COLO829 (cell line): ENCODE measurements around the gene FKBP14.
"Not testable (repeated sequence)": the region's sequence is repeated elsewhere in the genome, so short reads cannot be mapped to it uniquely, and the experiment has no call there.

Source experiments
- DNase-seq: peaks from one replicate; pipeline ENCODE4 v3.0.0; 2012; ENCODE audit warnings: low spot score

FKBP14 gene, protein sequence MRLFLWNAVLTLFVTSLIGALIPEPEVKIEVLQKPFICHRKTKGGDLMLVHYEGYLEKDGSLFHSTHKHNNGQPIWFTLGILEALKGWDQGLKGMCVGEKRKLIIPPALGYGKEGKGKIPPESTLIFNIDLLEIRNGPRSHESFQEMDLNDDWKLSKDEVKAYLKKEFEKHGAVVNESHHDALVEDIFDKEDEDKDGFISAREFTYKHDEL

DNA sequence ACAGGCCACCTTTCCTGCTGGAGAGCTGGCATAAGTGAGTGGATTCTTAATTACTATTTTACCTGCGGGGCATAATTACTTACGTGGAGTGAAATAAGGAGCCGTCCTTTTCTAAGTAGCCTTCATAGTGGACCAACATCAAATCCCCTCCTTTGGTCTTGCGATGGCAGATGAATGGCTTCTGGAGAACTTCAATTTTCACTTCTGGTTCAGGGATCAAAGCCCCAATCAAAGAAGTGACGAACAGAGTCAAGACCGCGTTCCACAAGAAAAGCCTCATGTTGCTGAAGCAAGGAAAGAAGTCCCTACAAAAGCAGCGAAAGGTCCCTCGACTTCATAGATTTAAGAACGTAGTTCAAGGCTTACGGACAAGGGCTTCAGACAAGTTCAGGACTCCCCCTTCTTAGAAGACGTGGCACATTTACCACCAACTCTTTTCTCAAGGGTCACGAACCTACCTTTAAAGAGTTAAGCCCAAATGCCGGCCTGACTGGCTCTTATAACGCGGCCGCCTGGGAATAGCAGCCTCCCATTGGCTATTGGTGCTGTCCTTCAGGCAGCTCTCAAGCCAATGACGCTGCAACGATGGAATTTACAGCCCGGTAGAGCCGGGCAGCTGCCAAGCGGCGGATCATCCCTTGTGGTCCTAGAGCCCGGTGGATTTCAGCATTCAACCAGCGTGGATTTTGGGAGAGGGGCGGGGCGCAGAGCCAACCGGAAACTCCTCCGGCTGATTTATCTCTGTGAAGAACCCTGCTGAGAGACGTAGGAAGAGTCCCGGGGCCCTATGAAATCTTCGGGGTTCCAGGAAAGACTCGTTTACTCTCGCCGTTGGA lies at the start of gene FKBP14:
TSS of gene FKBP14 (minus strand) at position 474 of the 836 bp plus-strand sequence. CDS start at position 280, 194 bp downstream.
- peak; percentile 99 for DNase-seq

DNA sequence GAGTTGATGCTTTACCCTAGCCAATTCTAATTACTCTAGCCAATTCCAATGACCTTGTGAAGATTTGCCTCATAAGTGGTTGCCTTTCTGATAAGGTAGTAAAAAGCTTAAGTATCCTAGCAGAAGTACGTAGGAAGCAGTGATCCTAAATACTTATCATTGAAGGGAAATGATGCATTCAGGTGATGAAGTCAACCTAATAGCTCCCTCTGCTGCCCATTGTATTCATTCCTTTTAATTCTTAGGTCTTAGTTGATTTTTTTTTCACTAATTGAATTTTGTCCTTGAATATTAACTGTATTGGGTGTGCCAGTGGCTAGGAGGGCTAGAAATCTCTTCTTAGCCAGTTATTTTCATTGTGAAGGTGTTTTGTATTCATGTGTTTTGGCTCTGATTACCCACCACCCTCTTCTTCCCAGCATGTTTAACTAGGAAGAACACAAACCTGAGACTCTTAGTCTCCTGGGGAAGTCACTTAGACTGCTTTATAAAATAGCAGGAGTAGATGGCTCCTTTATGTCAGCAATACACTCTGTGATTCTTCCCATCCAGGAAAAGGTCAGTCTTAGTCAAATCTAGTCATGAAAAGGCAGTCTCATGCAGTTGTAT lies 48.0 kb upstream of the FKBP14 start:
- DNase-seq: peak; percentile 15

DNA sequence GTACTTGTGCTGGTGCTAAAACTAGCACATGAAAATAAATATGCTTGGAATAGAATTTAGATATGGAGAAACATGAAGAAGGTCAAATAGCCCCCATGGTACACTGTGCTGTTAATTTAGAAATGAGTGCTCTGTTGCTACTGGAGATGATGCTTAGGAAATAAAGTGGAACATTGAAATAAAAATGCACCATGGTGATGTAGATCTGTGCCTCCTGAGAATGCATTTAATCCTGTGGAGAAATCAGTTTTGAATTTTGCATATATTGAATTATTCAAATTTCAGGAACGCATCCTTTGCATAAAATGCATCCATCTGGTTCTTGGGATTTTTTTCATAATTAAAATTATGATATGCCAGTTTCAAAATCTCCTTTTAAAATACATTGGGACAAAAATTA lies 46.2 kb upstream of the FKBP14 start:
- no peak for DNase-seq

DNA sequence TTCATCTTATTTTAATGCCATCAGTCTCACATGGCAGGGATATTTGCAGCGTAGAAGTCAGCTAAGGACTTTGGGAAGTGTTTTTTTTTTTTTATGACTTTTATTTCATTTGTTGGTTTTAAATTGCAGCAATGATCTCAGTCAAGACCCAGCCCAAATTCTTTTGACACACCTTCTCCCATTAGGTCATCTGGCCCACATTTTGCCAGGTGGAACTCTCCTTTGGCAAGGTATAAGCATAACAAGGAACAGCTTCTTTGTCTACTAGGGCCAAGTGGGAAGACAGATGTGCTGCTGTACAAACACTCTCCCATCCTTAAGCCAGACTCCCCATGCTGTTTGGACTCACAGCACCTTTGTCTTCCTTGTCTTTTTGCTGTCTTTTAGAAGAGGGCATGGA lies 43.5 kb upstream of the FKBP14 start:
- DNase-seq: no peak

DNA sequence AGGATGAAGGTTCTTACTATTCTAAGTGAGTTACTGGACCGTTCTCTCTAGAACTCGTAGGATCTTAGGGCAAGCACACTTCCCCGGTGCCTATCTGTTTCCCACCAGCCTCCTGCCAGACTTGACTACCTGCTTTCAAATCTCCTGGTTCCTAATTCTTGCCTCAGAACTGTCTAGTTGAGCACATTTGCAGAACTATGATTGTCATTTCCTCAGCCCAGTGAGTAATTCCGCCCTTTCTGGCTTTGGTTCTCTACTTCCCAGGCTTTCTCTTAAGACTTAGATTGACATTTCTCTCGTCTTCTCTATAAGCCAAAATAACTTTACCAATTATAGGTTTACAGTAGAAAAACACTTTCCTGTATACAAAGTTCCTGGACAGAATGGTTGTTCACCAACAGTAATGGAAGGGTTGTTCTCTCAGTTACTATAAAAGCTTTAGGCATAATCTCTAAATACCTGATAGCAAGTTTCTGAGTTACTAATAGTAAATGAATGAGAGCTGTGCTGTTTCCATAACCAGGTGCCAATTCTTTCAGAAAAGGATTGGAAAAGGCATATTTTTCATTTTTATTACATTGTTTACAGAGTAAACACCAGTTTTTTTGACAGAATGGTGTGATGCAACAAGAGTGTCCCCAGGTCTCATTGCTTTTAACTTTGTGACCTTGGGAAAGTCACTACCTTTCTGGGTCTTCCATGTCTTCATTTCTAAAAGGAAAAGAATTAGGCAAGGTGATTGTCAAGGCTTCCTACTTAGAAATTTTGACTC lies 42.8 kb upstream of the FKBP14 start:
- no peak for DNase-seq

DNA sequence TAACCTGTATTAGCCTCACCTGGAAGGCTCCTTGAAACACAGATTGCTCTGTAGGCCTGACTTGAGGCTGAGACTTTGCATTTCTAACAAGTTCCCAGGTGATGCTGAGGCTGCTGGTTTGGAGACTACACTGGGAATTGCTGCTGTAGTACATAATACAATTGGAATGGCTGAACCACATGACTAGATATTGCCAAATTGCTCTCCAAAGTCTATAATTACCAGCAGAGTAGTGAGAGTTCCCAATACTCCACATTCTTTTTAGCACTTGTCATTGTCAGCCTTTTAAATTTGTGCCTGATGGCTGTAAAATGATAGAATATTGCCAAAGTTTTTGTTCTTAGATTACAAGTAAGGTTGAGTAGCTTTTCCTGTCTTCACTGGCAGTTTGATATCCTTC lies 41.6 kb upstream of the FKBP14 start:
- DNase-seq: no peak

DNA sequence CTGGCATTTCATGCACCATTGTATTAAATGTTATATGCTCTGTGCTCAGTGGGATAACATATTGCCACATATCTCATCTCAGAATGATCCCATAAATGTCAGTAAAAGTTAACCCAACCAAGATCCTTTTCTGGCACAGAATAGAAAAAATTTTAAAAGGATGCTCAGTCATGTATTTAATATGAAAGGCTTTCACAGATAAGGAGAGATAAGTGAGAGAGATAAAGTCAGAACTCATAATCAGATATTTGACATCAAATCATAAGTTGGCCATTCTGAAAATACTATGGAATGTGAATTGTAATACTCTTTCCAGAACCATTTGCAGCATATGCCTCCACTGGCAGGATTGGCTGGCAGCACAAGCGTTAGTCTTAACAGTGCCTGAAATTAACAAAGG lies 40.2 kb upstream of the FKBP14 start:
- no peak for DNase-seq

DNA sequence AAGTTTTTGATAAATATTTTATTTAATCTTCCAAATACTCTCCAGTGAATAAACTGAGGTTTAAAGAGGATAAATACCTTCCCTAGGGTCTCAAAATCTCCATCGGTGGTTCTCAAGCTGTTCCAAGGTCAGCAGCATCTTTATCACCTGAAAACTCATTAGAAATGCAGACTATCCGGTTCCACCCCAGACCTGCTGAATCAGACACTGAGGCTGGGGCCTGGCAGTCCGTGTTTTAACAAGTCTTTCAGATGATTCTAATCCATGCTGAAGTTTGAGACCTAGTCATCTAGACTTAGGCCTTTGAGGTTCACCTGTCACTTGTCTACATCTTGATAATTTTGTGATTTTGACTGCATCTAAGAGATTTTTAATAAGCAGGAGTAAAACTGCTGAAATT lies 39.2 kb upstream of the FKBP14 start:
- DNase-seq: no peak

DNA sequence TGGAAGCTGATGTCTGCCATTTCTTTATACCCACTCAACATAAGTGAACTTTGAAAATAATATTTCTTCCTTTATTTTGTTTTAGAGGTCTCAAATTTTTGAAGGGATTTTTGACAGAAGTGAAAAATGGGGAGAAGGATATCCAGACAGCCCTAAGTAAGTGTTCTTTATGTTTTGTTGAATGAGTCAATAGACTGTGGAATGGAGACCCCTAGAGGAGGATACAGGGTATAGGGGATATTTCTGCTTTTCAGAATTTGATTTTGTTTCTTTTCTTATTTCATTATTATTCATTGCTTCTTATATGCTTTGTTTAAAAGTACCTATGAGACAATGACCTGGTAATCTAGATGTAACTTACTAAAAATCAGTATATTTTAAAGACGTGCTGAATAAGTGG lies 36.1 kb upstream of the FKBP14 start:
- DNase-seq: peak; percentile 64

DNA sequence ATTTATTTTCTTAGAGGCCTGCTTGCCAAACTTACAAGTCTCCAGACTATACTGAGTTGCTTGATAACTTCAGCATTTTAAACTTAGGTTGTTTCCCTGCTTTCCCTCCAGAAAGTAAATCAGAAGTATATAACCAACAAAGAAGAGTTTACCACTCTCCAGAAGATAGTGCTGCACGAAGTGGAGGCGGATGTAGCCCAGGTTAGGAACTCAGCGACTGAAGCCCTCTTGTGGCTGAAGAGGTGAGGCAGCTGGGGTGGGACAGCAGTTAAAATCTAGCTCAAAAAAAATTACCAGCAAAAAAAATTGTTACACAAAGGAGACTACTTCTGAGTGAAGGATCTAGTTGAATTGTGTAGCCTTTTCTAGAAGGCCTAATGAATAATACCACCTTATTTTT lies 35.3 kb upstream of the FKBP14 start:
- not testable (repeated sequence) for DNase-seq

DNA sequence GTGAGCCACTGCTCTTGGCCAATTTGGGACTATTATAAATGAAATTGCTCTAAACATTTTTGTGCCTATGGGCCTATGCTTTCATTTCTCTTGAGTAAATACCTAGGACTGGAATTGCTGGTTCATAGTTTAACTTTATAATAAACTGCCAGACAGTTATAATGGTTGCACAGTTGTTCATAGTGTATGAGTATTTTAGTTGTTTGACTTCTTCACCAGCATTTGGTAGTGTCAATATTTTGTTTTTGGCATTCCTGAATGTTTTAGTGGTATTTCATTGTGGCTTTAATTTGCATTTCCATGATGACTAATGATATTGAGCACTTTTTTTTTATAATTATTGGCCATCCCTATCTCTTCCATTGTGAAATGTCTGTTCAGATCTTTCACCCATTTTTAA lies 31.2 kb upstream of the FKBP14 start:
- DNase-seq: no peak

DNA sequence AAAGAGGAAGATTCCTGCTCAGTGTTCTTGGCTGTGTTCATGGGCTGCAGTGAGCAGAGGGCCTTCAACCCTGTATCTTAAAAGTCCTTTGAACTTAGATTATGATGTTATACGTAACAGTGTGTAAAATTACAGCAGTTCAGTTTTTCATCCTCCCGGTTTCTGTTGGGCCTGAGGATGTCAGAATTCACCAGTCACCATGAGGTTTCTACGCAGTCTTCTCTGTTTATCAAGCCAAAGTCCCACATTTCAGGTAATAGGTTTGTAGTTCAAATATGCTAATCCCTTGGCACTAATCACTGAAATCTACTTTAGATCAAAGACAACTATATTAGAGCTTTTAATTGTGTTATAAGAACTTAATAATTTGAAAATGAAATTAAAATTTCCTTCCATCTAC lies 26.6 kb upstream of the FKBP14 start:
- DNase-seq: no peak

DNA sequence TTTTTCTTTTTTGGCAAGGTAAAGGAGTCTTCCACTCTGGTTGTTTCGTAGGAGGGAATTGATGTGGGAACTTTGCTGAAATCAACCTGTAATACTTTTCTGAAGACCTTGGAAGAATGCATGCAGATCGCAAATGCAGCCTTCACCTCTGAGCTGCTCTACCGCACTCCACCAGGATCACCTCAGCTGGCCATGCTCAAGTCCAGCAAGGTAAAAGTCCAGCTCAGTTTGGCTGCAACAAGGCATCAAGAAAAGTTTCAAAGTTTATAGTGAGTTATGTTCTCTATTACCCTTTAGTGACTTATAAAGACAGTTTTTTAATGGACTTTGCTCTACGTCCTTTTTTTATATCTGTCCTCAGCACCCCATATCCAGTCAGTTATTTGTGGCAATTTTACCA lies 22.7 kb upstream of the FKBP14 start:
- DNase-seq: no peak

DNA sequence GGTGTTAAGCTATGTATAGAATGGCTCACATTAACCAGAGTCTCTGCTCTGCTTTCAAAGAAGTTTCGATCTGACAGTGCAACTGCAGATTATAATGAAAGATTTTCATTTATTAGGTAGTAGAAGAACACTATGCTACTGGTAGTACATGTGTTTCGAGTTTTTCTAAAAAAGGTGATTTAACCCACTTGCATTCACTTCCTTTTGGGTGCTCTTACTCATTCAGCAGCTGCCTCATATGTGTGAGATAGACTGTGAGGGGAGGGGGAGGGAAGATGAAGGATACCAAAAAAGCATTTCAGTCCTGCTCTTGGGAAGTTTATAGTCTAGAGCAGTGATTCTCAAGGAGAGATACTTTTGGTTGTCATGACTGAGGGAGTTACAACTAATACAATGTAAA lies 22.1 kb upstream of the FKBP14 start:
- DNase-seq: no peak

DNA sequence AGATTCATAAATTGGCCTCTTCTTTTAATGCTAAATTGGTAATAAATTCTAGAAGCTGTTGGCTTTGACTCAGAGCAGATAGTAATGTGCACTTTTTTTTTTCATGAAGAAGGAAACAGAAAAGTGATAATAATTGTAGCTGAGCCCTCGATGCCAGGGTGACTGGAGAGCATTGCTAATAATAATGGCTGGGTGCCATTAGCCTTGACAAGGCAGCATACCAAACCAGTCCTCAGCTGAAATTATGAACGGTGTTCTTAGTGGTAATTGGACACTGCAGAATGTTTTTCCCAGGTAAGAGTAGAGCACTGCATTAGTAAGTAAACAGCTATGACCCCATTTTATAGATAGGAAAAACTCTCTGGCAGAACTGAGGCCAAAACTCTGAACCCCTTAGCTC lies 20.6 kb upstream of the FKBP14 start:
- no peak for DNase-seq

DNA sequence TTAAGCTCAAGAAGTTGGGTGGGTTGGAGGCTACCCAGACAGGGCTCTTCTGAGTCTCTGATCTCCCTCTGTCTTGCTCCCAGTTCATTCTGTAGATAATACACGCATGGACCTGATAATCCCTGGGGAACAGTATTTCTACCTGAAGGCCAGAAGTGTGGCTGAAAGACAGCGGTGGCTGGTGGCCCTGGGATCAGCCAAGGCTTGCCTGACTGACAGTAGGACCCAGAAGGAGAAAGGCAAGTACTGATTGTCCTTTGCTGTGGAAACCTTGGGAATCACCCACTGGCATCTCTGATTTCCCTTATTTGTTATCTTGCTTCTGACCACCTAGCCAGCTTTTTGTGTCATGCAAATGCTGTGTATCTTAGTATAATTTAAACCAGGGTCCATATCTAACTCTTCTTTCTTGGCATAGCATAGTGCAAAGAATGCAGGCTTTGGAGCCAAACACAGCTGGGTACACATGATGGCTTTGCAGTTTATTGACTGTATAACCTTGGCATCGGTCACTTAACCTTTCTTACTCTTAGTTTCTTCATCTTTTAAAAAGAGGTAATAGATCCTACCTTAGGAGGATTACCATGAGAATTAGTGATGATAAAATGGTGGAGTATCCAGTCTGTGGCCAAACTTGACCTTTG lies 19.7 kb upstream of the FKBP14 start:
- DNase-seq: no peak

DNA sequence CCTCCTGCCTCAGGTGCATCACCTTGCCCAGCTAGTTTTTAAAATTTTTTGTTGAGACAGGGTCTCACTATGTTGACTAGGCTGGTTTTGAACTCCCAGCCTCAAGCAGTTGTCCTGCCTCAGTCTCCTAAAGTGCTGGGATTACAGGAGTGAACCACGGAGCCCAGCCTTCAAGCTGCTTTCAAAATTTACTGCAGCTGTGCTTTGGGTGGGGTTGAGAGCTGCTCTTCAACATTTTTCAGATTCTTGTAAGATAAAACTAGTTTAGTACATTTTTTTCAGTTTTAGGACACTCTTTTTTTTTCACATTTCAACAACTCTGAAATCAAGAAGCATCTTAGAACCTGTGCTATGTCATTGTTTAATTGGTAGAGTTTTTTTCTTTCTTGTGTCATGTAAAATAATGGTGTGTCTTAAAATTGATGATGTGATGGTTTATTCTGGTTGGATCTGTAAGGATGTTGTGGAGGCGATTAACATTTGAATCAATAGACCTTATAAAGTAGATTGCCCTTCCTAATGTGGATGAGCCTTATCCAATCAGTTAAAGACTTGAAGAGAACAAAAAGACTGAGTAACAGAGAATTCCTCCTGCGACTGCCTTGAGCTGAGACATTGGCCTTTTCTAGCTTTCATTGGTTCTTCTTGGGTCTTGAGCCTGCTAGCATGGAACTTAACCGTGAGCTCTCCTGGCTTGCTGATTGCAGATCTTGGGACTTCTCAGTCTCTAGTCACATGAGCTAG lies 15.2 kb upstream of the FKBP14 start:
- DNase-seq: no peak

DNA sequence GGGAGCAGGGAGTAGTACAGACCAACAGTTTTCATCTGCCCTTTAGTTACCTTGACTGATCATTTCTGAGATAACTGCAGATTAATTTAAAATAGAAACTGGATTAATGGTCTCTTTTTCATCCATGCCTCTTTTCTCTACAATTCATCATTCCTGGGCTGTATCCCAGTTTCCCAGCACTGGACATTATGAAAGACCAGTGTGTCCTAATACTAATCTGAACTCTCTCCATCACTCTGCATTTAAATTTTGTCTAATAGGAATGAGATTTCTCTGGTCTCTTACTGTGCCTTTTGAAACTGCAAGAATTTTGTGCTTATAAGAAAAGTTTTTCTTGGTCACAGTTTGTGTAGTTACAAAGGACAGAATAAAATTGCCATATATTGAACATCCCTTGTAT lies 14.4 kb upstream of the FKBP14 start:
- DNase-seq: no peak

DNA sequence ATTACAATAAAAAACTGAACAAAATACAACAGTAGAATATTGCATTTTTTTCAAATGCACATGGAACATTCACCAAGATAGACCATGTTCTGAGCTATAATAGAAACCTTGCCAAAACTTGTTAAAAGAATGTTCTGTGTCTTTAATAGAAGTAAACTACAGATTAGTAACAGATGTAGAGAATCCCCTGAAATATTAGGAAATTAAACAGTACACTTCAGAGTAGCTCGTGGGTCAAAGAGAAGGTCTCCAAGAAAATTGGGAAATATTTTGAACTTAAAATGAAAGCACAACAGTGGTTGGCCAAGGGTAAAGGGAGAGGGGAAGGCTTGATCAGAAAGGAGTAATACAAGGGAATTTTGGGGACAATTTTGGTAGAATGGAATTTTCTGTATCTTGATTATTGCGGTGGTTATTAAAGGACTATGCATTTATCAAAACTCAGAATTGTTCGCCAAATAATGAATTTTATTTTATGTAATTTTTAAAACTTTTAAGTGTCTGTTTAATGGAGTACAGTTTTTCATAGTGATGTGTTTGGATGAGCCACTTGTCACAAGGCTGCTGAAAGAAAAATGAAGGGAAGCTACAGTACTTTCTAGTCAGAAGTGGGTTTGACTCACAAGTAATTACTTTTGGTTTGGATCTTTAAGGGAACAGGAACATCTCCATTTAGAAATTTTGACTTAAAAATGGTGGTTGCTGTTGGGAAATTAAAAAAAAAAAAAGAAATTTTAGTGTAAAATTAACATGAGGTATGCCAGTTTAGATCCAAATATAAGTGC lies 11.9 kb upstream of the FKBP14 start:
- DNase-seq: no peak

DNA sequence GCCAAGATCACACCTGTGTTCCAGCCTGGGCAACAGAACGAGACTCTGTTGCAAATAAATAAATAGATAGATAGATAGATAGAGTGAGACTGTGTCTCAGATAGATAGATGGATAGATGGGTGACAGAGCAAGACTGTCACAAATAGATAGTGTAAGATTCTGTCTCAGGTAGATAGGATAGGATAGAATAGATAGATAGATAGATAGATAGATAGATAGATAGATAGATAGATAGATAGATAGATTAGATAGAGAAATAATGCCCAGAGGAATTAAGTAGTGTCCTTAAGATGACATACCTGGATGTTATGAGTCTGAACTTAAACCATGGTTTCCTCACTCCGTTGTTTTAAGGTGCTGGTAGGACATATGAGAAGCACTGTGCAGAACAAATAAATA lies 9.7 kb upstream of the FKBP14 start:
- DNase-seq: no peak

DNA sequence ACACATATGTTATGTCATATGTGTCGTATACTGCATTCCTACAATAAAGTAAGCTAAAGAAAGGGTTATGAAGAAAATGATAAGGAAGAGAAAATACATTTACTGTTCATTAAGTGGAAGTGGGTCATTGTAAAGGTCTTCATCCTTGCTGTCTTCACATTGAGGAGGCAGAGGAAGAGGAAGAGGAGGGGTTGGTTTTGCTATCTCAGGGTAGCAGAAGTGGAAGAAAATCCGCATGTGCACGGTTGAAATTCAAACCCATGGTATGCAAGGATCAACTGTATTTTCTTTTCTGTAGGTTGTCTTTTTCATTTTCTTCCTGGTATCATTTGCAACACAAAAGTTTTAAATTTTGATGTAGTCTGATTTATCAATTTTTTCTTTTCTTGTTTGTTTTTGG lies 8.0 kb upstream of the FKBP14 start:
- no peak for DNase-seq
